Measurements from ENCODE around the gene MRPL58.
A peak's percentile ranks its signal among the peaks of the same experiment; 100 is the strongest.

DNA sequence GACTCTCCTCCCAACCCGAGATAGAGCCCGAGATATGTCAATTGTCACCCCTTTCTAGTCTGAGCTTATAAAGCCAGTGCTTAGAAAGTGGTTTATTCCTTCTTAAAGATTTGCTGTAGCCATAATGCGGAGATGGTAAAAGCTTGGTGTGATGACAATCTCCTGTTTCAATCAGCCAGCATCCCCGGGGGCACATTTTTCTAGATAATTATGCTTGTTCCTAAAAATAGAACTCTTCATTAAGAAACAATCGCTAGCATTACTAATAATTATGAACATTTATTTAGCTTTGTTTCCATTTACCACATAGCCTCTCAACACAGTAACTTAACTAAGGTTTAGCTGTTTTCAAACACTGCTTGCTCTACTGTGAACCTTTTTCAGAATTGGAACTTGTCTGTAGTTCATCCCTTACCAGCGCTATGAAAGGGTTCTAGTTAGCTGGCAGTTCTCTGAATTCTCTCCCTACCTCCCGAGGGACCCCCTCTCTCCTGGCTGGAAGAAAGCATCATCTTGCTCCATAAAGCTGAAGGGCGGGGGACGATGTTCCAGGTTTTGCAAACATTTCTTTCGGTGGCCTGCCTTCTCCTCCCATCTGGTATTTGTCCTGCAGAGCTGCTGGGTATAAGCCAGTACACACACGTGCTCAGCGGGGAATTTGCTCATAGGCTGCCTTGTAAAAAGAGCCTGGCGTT, 922 bp upstream of the MRPL58 start:
- TF ChIP-seq POLR2AphosphoS5 (IDR thresholded peaks at IDR 0.05): peak; percentile 53 to 68 (median 63)
- TF ChIP-seq, protein P1, sequence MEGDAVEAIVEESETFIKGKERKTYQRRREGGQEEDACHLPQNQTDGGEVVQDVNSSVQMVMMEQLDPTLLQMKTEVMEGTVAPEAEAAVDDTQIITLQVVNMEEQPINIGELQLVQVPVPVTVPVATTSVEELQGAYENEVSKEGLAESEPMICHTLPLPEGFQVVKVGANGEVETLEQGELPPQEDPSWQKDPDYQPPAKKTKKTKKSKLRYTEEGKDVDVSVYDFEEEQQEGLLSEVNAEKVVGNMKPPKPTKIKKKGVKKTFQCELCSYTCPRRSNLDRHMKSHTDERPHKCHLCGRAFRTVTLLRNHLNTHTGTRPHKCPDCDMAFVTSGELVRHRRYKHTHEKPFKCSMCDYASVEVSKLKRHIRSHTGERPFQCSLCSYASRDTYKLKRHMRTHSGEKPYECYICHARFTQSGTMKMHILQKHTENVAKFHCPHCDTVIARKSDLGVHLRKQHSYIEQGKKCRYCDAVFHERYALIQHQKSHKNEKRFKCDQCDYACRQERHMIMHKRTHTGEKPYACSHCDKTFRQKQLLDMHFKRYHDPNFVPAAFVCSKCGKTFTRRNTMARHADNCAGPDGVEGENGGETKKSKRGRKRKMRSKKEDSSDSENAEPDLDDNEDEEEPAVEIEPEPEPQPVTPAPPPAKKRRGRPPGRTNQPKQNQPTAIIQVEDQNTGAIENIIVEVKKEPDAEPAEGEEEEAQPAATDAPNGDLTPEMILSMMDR (IDR thresholded peaks at IDR 0.05): no peak
- TF ChIP-seq POLR2A (IDR thresholded peaks at IDR 0.05): no peak

All from transverse colon (tissue), 4 donors.